OCI-LY1 (cell line): ENCODE results near the gene MGA.

ENCODE experiments used
- H2AFZ ChIP-seq: fragments of 200-600 bp; sonication (generic), shearing (Covaris generic); 2 replicates; pipeline ENCODE4 v1.6.0; 2014; ENCODE audit warnings: antibody characterized with exemption, mild to moderate bottlenecking, low read length
- H3F3A ChIP-seq: fragments of 200-600 bp; sonication (generic), shearing (Covaris generic); 2 replicates; pipeline ENCODE4 v1.6.0; 2014; ENCODE audit warnings: mild to moderate bottlenecking, antibody characterized with exemption, low read length, moderate library complexity; ENCODE audit not compliant: insufficient read depth
- H3K27ac ChIP-seq: fragments of 200-600 bp; sonication (generic); 2 replicates; pipeline ENCODE4 v1.5.1; 2014; ENCODE audit warnings: low read length, mixed run types, mild to moderate bottlenecking, low read depth; ENCODE audit not compliant: poor library complexity, severe bottlenecking
- H3K27me3 ChIP-seq: fragments of 200-600 bp; sonication (generic); 2 replicates; pipeline ENCODE4 v1.6.0; 2014; ENCODE audit warnings: antibody characterized with exemption, mild to moderate bottlenecking, low read length, moderate library complexity; ENCODE audit not compliant: insufficient read depth
- H3K36me3 ChIP-seq: fragments of 200-600 bp; sonication (generic); 2 replicates; pipeline ENCODE4 v1.6.1; 2014; ENCODE audit warnings: mild to moderate bottlenecking, antibody characterized with exemption, low read length, moderate library complexity, mixed read lengths; ENCODE audit not compliant: insufficient read depth
- H3K4me1 ChIP-seq: fragments of 200-600 bp; sonication (generic); 2 replicates; pipeline ENCODE4 v1.5.1; 2014; ENCODE audit warnings: mild to moderate bottlenecking, low read length, moderate library complexity; ENCODE audit not compliant: insufficient read depth, severe bottlenecking
- H3K4me2 ChIP-seq: fragments of 200-600 bp; sonication (generic), shearing (Covaris generic); 2 replicates; pipeline ENCODE4 v1.6.1; 2014; ENCODE audit warnings: low read length
- H3K4me3 ChIP-seq: fragments of 200-600 bp; sonication (generic); 2 replicates; pipeline ENCODE4 v1.5.1; 2014; ENCODE audit warnings: low read length, low read depth, mild to moderate bottlenecking, mixed read lengths; ENCODE audit not compliant: poor library complexity, severe bottlenecking
- H3K79me2 ChIP-seq: fragments of 200-600 bp; shearing (Covaris generic); 2 replicates; pipeline ENCODE4 v1.6.1; 2016; ENCODE audit warnings: mixed run types, low read length, mixed read lengths; ENCODE audit not compliant: insufficient read depth
- H3K9ac ChIP-seq: fragments of 200-600 bp; sonication (generic), shearing (Covaris generic); 2 replicates; pipeline ENCODE4 v1.6.1; 2014; ENCODE audit warnings: mild to moderate bottlenecking, low read length, mixed read lengths
- H3K9me2 ChIP-seq: fragments of 200-600 bp; sonication (generic), shearing (Covaris generic); 2 replicates; pipeline ENCODE4 v1.6.1; 2014; ENCODE audit warnings: low read depth, mild to moderate bottlenecking, low read length, mixed read lengths
- H3K9me3 ChIP-seq: fragments of 200-600 bp; shearing (Covaris generic); 2 replicates; pipeline ENCODE4 v1.6.1; 2014; ENCODE audit warnings: low read length, mixed read lengths
- H4K20me1 ChIP-seq: fragments of 200-600 bp; sonication (generic), shearing (Covaris generic); 2 replicates; pipeline ENCODE4 v1.6.0; 2016; ENCODE audit warnings: mild to moderate bottlenecking, low read length; ENCODE audit not compliant: insufficient read depth
- EZH2 ChIP-seq: fragments of 200-600 bp; sonication (generic), shearing (Covaris generic); IDR thresholded peaks from 2 replicates; pipeline ENCODE4 v1.8.0; 2017; ENCODE audit warnings: borderline replicate concordance, mixed run types, mild to moderate bottlenecking, antibody characterized with exemption, low read length, moderate library complexity, mixed read lengths
- TF ChIP-seq, protein P1 (sequence below): fragments of 200-600 bp; sonication (generic), shearing (Covaris generic); IDR thresholded peaks from 2 replicates; pipeline ENCODE4 v1.5.1; 2017; ENCODE audit warnings: mild to moderate bottlenecking, antibody characterized with exemption, low read length, moderate library complexity, mixed read lengths

Gene MGA

DNA sequence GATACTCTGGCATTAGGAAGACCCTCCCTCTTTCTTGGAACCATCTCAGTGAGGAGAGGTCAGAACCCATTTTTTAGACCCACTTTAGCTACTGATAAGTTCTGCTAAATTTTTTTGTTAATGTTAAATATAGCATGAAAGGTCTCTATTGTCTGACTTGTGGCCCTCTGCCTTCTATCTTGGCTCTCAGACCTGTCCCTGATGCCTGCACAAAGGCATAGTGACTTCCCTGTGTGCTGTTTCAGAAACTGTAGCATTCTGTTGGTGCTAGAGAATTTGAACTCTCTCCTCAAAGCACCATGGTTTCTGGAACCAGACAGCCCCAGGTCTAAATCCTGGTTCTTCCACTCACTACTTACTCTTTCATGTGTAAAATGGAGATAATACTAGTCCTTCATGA lies 129.5 kb downstream of the MGA start:
- Histone ChIP-seq H3K4me1 (peaks cover 51% of the 10 kb centered on the region), H4K20me1 (no peaks in the 10 kb centered on the region), H3K27ac (peak overlapping the region; percentile 6), H3K4me3 (no peak overlapping the region), H3K4me2 (no peak overlapping the region), H3K27me3 (no peaks in the 10 kb centered on the region), H3F3A (no peaks in the 10 kb centered on the region), H3K9me2 (no peaks in the 10 kb centered on the region), H3K79me2 (no peaks in the 10 kb centered on the region), H2AFZ (no peak overlapping the region), H3K9me3 (no peaks in the 10 kb centered on the region), H3K9ac (no peak overlapping the region; the same call in 1 of the 2 replicates), H3K36me3 (no peaks in the 10 kb centered on the region)
- TF ChIP-seq, protein P1, sequence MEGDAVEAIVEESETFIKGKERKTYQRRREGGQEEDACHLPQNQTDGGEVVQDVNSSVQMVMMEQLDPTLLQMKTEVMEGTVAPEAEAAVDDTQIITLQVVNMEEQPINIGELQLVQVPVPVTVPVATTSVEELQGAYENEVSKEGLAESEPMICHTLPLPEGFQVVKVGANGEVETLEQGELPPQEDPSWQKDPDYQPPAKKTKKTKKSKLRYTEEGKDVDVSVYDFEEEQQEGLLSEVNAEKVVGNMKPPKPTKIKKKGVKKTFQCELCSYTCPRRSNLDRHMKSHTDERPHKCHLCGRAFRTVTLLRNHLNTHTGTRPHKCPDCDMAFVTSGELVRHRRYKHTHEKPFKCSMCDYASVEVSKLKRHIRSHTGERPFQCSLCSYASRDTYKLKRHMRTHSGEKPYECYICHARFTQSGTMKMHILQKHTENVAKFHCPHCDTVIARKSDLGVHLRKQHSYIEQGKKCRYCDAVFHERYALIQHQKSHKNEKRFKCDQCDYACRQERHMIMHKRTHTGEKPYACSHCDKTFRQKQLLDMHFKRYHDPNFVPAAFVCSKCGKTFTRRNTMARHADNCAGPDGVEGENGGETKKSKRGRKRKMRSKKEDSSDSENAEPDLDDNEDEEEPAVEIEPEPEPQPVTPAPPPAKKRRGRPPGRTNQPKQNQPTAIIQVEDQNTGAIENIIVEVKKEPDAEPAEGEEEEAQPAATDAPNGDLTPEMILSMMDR, result no peak
- TF ChIP-seq EZH2, result no peak

DNA sequence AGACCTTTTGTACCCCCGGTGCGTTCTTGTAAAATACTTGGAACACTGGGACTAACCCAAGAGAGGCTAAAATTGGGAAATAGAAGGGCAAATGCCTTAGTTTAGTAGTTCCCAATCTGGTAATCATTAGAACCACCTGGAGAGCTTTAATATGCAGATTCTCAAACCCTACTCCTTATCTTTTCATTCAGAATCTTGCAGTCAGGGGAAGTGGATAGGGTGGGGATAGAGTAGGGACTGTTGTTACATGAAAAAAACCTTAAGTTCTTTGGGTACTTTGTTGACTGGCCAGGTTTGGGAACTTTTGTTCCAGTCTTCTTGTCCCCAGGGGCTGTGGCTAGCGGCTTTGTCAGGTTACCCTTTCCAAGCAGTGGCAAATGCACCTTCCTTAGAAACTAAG lies 130.0 kb downstream of the MGA start:
- no peak overlapping the region for H3K9ac ChIP-seq
- no peaks in the 10 kb centered on the region for H3K9me2 ChIP-seq
- H3K36me3 ChIP-seq, result no peaks in the 10 kb centered on the region
- no peak overlapping the region for H3K27ac ChIP-seq
- H3K4me3 ChIP-seq, result no peak overlapping the region
- H2AFZ ChIP-seq, result no peak overlapping the region
- no peaks in the 10 kb centered on the region for H4K20me1 ChIP-seq
- no peaks in the 10 kb centered on the region for H3K79me2 ChIP-seq
- TF ChIP-seq EZH2, result no peak
- TF ChIP-seq, protein P1, result no peak
- H3K9me3 ChIP-seq, result no peaks in the 10 kb centered on the region
- H3K4me2 ChIP-seq, result no peak overlapping the region
- H3F3A ChIP-seq, result no peaks in the 10 kb centered on the region
- H3K4me1 ChIP-seq, result peaks cover 56% of the 10 kb centered on the region
- H3K27me3 ChIP-seq, result no peaks in the 10 kb centered on the region

DNA sequence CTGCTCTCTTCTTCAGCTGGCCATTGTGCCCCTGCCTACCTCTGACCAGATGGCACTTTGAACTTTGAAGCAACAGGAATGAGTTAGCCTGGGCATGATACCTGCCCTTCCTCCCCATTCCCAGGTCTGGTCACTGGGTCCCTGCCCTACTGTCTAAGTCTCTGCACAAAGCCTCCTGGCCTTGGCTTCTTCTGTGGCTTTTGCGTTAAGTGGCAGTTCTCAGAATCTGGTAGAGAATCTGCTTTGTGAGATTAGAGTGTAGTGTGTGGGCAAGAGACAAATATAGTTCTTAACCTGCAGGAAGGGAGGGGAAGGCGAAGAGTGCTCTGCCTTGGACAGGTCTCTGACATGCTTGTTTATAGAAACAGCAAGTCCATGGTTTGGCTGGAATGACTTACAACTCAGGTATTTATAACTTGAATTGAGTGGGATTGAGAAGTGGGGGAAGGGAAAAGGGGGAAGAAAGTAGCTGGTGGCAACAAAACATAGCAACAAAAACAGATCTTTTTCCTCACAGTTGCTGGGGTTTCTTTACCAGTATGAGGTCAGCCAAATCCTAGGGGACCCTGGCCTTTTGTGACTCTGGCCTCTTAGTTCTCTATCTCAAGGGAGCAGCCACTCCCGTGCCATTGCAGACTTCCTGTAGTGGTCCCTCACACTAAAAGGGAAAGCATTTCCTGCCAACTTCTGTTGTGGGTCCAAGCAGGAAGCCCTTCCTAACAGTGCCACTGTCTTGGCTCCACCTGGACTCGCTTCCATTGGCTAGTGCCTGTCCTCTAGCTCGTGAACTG lies 130.7 kb downstream of the MGA start:
- Histone ChIP-seq H3F3A (no peaks in the 10 kb centered on the region), H3K4me1 (peaks cover 62% of the 10 kb centered on the region), H3K9me3 (no peaks in the 10 kb centered on the region), H3K4me3 (no peak overlapping the region), H3K36me3 (no peaks in the 10 kb centered on the region), H3K9me2 (no peaks in the 10 kb centered on the region), H3K79me2 (no peaks in the 10 kb centered on the region), H3K4me2 (peak overlapping the region; percentile 24; the same call in 1 of the 2 replicates), H3K9ac (no peak overlapping the region), H3K27ac (peak overlapping the region; percentile 14), H3K27me3 (no peaks in the 10 kb centered on the region), H4K20me1 (no peaks in the 10 kb centered on the region), H2AFZ (no peak overlapping the region)
- TF ChIP-seq, protein P1, result no peak
- no peak for TF ChIP-seq EZH2
